Measurements from ENCODE around the gene ASS1.

ASS1 gene

GRCh38 chr9:130465383-130466096 lies 20.8 kb downstream of the ASS1 start:
- Histone ChIP-seq H3K79me2 (ENCODE audit: insufficient read depth, low read length) (no peaks in the 10 kb centered on the region), H3K27ac (ENCODE audit: low read length) (no peak overlapping the region), H4K20me1 (ENCODE audit: insufficient read depth, low read length) (no peaks in the 10 kb centered on the region), H3K36me3 (ENCODE audit: insufficient read depth, low read length) (no peaks in the 10 kb centered on the region), H3K27me3 (ENCODE audit: insufficient read depth, low read length, poor library complexity) (no peaks in the 10 kb centered on the region), H2AFZ (ENCODE audit: low read depth, low read length) (no peak overlapping the region), H3K4me1 (ENCODE audit: insufficient read depth, low read length) (no peaks in the 10 kb centered on the region), H3K4me3 (ENCODE audit: low read depth in 1 of 2, low read length in 2 of 2) (no peak overlapping the region), H3K9me3 (ENCODE audit: insufficient read depth, low read length, severe bottlenecking) (no peaks in the 10 kb centered on the region), H3K4me2 (ENCODE audit: insufficient read depth, low read length) (no peak overlapping the region), H3K9ac (ENCODE audit: low read depth, low read length) (no peak overlapping the region)
- ATAC-seq (ENCODE audit: insufficient read depth, low read depth) (no peak), DNase-seq (no peak)
- TF ChIP-seq CTCF (IDR thresholded peaks at IDR 0.05; ENCODE audit: borderline replicate concordance, extremely low read depth, low read length, poor library complexity, severe bottlenecking) (no peak), EZH2 (IDR thresholded peaks at IDR 0.05; ENCODE audit: borderline replicate concordance, low read depth, low read length, severe bottlenecking) (no peak)

GRCh38 chr9:130466537-130467217 lies 21.9 kb downstream of the ASS1 start:
- TF ChIP-seq EZH2 (IDR thresholded peaks at IDR 0.05; ENCODE audit: borderline replicate concordance, low read depth, low read length, severe bottlenecking) (no peak), CTCF (IDR thresholded peaks at IDR 0.05; ENCODE audit: borderline replicate concordance, extremely low read depth, low read length, poor library complexity, severe bottlenecking) (no peak)
- H3K27me3 ChIP-seq (ENCODE audit: insufficient read depth, low read length, poor library complexity): no peaks in the 10 kb centered on the region
- no peaks in the 10 kb centered on the region for H3K79me2 ChIP-seq (ENCODE audit: insufficient read depth, low read length)
- DNase-seq (no peak), ATAC-seq (ENCODE audit: insufficient read depth, low read depth) (no peak)
- H4K20me1 ChIP-seq (ENCODE audit: insufficient read depth, low read length): no peaks in the 10 kb centered on the region
- no peak overlapping the region for H3K9ac ChIP-seq (ENCODE audit: low read depth, low read length)
- no peak overlapping the region for H3K4me3 ChIP-seq (ENCODE audit: low read depth in 1 of 2, low read length in 2 of 2)
- H2AFZ ChIP-seq (ENCODE audit: low read depth, low read length): no peak overlapping the region
- H3K36me3 ChIP-seq (ENCODE audit: insufficient read depth, low read length): no peaks in the 10 kb centered on the region
- no peak overlapping the region for H3K4me2 ChIP-seq (ENCODE audit: insufficient read depth, low read length)
- H3K4me1 ChIP-seq (ENCODE audit: insufficient read depth, low read length): no peaks in the 10 kb centered on the region
- no peak overlapping the region for H3K27ac ChIP-seq (ENCODE audit: low read length)
- no peaks in the 10 kb centered on the region for H3K9me3 ChIP-seq (ENCODE audit: insufficient read depth, low read length, severe bottlenecking)

GRCh38 chr9:130467316-130467715 lies 22.6 kb downstream of the ASS1 start:
- H3K27ac ChIP-seq (ENCODE audit: low read length): no peak overlapping the region
- TF ChIP-seq EZH2 (IDR thresholded peaks at IDR 0.05; ENCODE audit: borderline replicate concordance, low read depth, low read length, severe bottlenecking) (no peak), CTCF (IDR thresholded peaks at IDR 0.05; ENCODE audit: borderline replicate concordance, extremely low read depth, low read length, poor library complexity, severe bottlenecking) (no peak)
- ATAC-seq (ENCODE audit: insufficient read depth, low read depth): no peak
- H3K4me1 ChIP-seq (ENCODE audit: insufficient read depth, low read length): no peaks in the 10 kb centered on the region
- no peaks in the 10 kb centered on the region for H4K20me1 ChIP-seq (ENCODE audit: insufficient read depth, low read length)
- DNase-seq: no peak
- H3K27me3 ChIP-seq (ENCODE audit: insufficient read depth, low read length, poor library complexity): no peaks in the 10 kb centered on the region
- H3K79me2 ChIP-seq (ENCODE audit: insufficient read depth, low read length): no peaks in the 10 kb centered on the region
- H3K4me2 ChIP-seq (ENCODE audit: insufficient read depth, low read length): no peak overlapping the region
- no peaks in the 10 kb centered on the region for H3K36me3 ChIP-seq (ENCODE audit: insufficient read depth, low read length)
- H3K4me3 ChIP-seq (ENCODE audit: low read depth in 1 of 2, low read length in 2 of 2): no peak overlapping the region
- H3K9me3 ChIP-seq (ENCODE audit: insufficient read depth, low read length, severe bottlenecking): no peaks in the 10 kb centered on the region
- no peak overlapping the region for H3K9ac ChIP-seq (ENCODE audit: low read depth, low read length)
- no peak overlapping the region for H2AFZ ChIP-seq (ENCODE audit: low read depth, low read length)
